A549 (cell line): ENCODE results near the gene APCDD1L.

Experiments
- CHD2 ChIP-seq: fragments of 150-350 bp; IDR thresholded peaks from 2 replicates; pipeline ENCODE4 v1.6.1; 2014; ENCODE audit warnings: low read length; ENCODE audit not compliant: partially characterized antibody
- CTCF ChIP-seq: fragments of >200 bp; sonication (Bioruptor Twin); formaldehyde crosslinking; IDR thresholded peaks from 3 replicates; pipeline ENCODE4 v1.5.1; 2016
- JUNB ChIP-seq: fragments of >200 bp; sonication (Bioruptor Twin); formaldehyde crosslinking; IDR thresholded peaks from 2 replicates; pipeline ENCODE4 v1.6.1; 2016
- MAZ ChIP-seq: fragments of 150-350 bp; IDR thresholded peaks from 2 replicates; pipeline ENCODE4 v1.6.1; 2014; ENCODE audit warnings: antibody characterized with exemption, low read depth, low read length, borderline replicate concordance
- POLR2A ChIP-seq: IDR thresholded peaks from 2 replicates; pipeline ENCODE4 v1.6.1; 2012; ENCODE audit warnings: mild to moderate bottlenecking, low read length
- RCOR1 ChIP-seq: fragments of 150-350 bp; IDR thresholded peaks from 2 replicates; pipeline ENCODE4 v1.6.1; 2014; ENCODE audit warnings: antibody characterized with exemption, low read length, low read depth
- RFX5 ChIP-seq: fragments of 450-650 bp; IDR thresholded peaks from 2 replicates; pipeline ENCODE4 v1.7.1; 2014; ENCODE audit warnings: antibody characterized with exemption, mild to moderate bottlenecking, moderate library complexity
- SMC3 ChIP-seq: fragments of >200 bp; sonication (Bioruptor Twin); formaldehyde crosslinking; IDR thresholded peaks from 3 replicates; pipeline ENCODE4 v1.6.1; 2018; ENCODE audit warnings: inconsistent platforms
- TF ChIP-seq, protein P1 (sequence below): fragments of 200-600 bp; sonication (generic); IDR thresholded peaks from 2 replicates; pipeline ENCODE4 v1.6.1; 2016; ENCODE audit warnings: antibody characterized with exemption, mild to moderate bottlenecking, moderate library complexity

DNA sequence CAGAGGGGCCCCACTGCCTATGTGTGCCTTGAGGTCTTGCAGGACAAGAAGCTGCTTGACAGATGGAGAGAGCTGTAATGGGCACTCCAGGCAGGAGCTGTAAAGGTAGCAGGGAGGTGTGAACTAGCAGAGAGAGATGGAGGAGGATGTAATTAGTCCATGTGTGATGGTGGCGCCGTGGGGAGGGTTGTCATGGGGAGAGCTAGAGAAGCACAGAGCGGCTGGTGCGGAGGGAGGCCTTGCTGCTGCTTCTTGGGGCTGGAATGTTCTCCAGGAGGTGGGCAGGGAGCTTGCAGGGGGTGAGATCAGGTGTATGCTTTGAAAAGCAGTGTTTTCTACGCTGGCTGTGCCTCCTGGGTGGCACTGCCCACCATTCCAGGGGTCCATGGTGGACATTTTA lies 32.1 kb downstream of the APCDD1L start:
- TF ChIP-seq RCOR1 (no peak), CTCF (no peak), JUNB (no peak), MAZ (no peak), SMC3 (no peak), RFX5 (no peak), CHD2 (no peak), POLR2A (no peak)
- TF ChIP-seq, protein P1, sequence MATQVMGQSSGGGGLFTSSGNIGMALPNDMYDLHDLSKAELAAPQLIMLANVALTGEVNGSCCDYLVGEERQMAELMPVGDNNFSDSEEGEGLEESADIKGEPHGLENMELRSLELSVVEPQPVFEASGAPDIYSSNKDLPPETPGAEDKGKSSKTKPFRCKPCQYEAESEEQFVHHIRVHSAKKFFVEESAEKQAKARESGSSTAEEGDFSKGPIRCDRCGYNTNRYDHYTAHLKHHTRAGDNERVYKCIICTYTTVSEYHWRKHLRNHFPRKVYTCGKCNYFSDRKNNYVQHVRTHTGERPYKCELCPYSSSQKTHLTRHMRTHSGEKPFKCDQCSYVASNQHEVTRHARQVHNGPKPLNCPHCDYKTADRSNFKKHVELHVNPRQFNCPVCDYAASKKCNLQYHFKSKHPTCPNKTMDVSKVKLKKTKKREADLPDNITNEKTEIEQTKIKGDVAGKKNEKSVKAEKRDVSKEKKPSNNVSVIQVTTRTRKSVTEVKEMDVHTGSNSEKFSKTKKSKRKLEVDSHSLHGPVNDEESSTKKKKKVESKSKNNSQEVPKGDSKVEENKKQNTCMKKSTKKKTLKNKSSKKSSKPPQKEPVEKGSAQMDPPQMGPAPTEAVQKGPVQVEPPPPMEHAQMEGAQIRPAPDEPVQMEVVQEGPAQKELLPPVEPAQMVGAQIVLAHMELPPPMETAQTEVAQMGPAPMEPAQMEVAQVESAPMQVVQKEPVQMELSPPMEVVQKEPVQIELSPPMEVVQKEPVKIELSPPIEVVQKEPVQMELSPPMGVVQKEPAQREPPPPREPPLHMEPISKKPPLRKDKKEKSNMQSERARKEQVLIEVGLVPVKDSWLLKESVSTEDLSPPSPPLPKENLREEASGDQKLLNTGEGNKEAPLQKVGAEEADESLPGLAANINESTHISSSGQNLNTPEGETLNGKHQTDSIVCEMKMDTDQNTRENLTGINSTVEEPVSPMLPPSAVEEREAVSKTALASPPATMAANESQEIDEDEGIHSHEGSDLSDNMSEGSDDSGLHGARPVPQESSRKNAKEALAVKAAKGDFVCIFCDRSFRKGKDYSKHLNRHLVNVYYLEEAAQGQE = no peak
